ENCODE results near the gene PLIN4. TPM values are rescaled to one million over a fixed set of nuclear protein-coding genes. Genes with fewer than 3 reads are reported as not detected.

PLIN4 gene
- total RNA-seq, 2 experiments from 2014 or later, result 0.13 to 0.32 TPM

DNA sequence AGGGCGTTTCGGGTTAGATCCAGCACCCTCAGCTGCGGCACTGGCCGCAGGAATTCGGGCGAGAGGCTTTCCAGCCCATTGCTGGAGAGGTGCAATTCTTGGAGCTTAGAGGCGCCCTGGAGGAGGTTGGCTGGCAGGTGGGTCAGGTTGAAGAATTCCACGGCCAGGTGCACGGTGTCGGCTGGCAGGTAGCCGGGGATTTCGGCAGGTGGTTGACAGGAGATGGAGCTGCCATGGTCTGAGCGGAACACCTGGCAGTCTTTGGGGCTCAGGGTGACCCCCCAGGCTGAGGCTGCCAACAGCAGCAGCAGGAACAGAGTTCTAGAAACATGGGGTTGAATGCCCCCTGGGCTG lies 20.3 kb upstream of the PLIN4 start:
- H3K4me1 ChIP-seq (ENCODE audit: insufficient read depth, low read length, poor library complexity, severe bottlenecking), result peaks cover 23% of the 10 kb centered on the region
- DNase-seq (ENCODE audit: low spot score), result no peak
- no peak overlapping the region for H2AFZ ChIP-seq (ENCODE audit: low read length)
- no TSS peak for BruUV-seq (replicated peaks)
- no peak overlapping the region for H3K27ac ChIP-seq (ENCODE audit: low read depth, low read length, poor library complexity, severe bottlenecking)
- H3K36me3 ChIP-seq (ENCODE audit: insufficient read depth, low read length), result no peaks in the 10 kb centered on the region
- no peak for TF ChIP-seq CTCF (conservative IDR thresholded peaks at IDR 0.05; ENCODE audit: low read length)
- TF ChIP-seq EZH2phosphoT487 (IDR thresholded peaks at IDR 0.05; ENCODE audit: borderline replicate concordance, low read depth, low read length), result no peak
- no peak overlapping the region for H3K4me2 ChIP-seq (ENCODE audit: low read length)
- H4K20me1 ChIP-seq (ENCODE audit: insufficient read depth, low read length), result no peaks in the 10 kb centered on the region
- intact Hi-C loops (cut with micrococcal nuclease; ENCODE audit: unreplicated experiment), result no loop called here
- no peaks in the 10 kb centered on the region for H3K9me2 ChIP-seq (ENCODE audit: insufficient read depth, low read length)
- H3K79me2 ChIP-seq (ENCODE audit: insufficient read depth, low read depth, low read length), result no peaks in the 10 kb centered on the region
- CTCF ChIA-PET (ENCODE audit: unreplicated experiment), result no interaction called here
- POLR2A ChIA-PET, result interaction anchor here (0.6 kb wide), 1 partner anchor 64 kb away, joined by 3 read pairs; no protein-coding TSS in a partner anchor
- H3K4me3 ChIP-seq (ENCODE audit: low read depth, low read length, poor library complexity, severe bottlenecking), result no peak overlapping the region
- H3K9me3 ChIP-seq (ENCODE audit: low read length), result peaks cover 4% of the 10 kb centered on the region; the same call in 1 of the 2 replicates

DNA sequence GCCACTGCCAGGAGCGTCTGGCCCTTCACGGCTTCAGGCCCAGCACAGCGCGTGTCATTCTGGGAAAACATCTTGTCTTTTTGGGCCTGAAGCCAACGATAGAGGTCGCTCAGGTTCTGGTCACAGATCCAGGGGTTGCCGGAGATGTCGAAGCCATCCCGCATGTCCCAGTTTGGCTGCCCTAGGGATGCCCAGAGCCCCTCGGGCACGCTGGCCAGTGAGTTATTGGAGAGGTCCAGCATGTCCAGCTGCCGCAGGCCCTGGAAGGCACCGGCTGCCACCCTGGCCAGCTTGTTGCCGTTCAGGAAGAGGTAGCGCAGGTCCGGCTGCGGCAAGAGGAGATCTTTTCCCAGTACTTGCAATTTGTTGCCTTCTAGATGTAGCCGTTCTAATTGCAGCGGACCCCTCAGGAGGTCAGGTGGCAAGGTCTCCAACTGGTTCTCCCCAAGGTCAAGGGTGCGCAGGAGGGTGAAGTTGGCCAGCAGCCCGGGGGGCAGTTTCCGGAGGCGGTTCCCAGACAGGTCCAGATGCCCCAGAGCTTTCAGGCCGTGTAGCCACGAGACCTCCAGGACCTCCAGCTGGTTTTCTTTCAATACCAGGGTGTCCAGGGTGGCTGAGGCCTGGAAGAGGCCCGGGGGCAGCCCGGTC lies 19.8 kb upstream of the PLIN4 start:
- DNase-seq (ENCODE audit: low spot score), result no peak
- Histone ChIP-seq H3K36me3 (ENCODE audit: insufficient read depth, low read length) (no peaks in the 10 kb centered on the region), H3K9me2 (ENCODE audit: insufficient read depth, low read length) (no peaks in the 10 kb centered on the region), H3K4me1 (ENCODE audit: insufficient read depth, low read length, poor library complexity, severe bottlenecking) (peaks cover 23% of the 10 kb centered on the region), H3K79me2 (ENCODE audit: insufficient read depth, low read depth, low read length) (no peaks in the 10 kb centered on the region), H3K4me2 (ENCODE audit: low read length) (no peak overlapping the region), H3K4me3 (ENCODE audit: low read depth, low read length, poor library complexity, severe bottlenecking) (no peak overlapping the region), H2AFZ (ENCODE audit: low read length) (no peak overlapping the region), H3K27ac (ENCODE audit: low read depth, low read length, poor library complexity, severe bottlenecking) (no peak overlapping the region), H4K20me1 (ENCODE audit: insufficient read depth, low read length) (no peaks in the 10 kb centered on the region), H3K9me3 (ENCODE audit: low read length) (peaks cover 4% of the 10 kb centered on the region; the same call in 1 of the 2 replicates)
- ChIA-PET POLR2A (interaction anchor here (0.6 kb wide), 1 partner anchor 64 kb away, joined by 3 read pairs; no protein-coding TSS in a partner anchor), CTCF (ENCODE audit: unreplicated experiment) (no interaction called here)
- TF ChIP-seq EZH2phosphoT487 (IDR thresholded peaks at IDR 0.05; ENCODE audit: borderline replicate concordance, low read depth, low read length), result no peak
- TF ChIP-seq CTCF (conservative IDR thresholded peaks at IDR 0.05; ENCODE audit: low read length), result no peak
- intact Hi-C loops (cut with micrococcal nuclease; ENCODE audit: unreplicated experiment), result no loop called here
- BruUV-seq (replicated peaks), result no TSS peak

- no peaks in the 10 kb centered on the region for H3K36me3 ChIP-seq (ENCODE audit: insufficient read depth, low read length)
- no peak for DNase-seq (ENCODE audit: low spot score)
- no peaks in the 10 kb centered on the region for H3K79me2 ChIP-seq (ENCODE audit: insufficient read depth, low read depth, low read length)
- no peak overlapping the region for H3K4me3 ChIP-seq (ENCODE audit: low read depth, low read length, poor library complexity, severe bottlenecking)
- no peak overlapping the region for H2AFZ ChIP-seq (ENCODE audit: low read length)
- no peak for TF ChIP-seq CTCF (conservative IDR thresholded peaks at IDR 0.05; ENCODE audit: low read length)
- no peak for TF ChIP-seq EZH2phosphoT487 (IDR thresholded peaks at IDR 0.05; ENCODE audit: borderline replicate concordance, low read depth, low read length)
- H3K9me2 ChIP-seq (ENCODE audit: insufficient read depth, low read length), result no peaks in the 10 kb centered on the region
- BruUV-seq (replicated peaks), result no TSS peak
- no peaks in the 10 kb centered on the region for H4K20me1 ChIP-seq (ENCODE audit: insufficient read depth, low read length)
- peaks cover 23% of the 10 kb centered on the region for H3K4me1 ChIP-seq (ENCODE audit: insufficient read depth, low read length, poor library complexity, severe bottlenecking)
- ChIA-PET CTCF (ENCODE audit: unreplicated experiment) (no interaction called here), POLR2A (interaction anchor here (0.6 kb wide), 1 partner anchor 215 kb away, joined by 3 read pairs; no protein-coding TSS in a partner anchor)
- intact Hi-C loops (cut with micrococcal nuclease; ENCODE audit: unreplicated experiment), result no loop called here
- peaks cover 4% of the 10 kb centered on the region; the same call in 1 of the 2 replicates for H3K9me3 ChIP-seq (ENCODE audit: low read length)
- H3K27ac ChIP-seq (ENCODE audit: low read depth, low read length, poor library complexity, severe bottlenecking), result no peak overlapping the region
- H3K4me2 ChIP-seq (ENCODE audit: low read length), result no peak overlapping the region
These were observed 18.5 kb upstream of the PLIN4 start for GRCh38 chr19:4536798-4537197.
